HEK293T (cell line): ENCODE data around the gene MAPK12.

Experiments
- ELF4 ChIP-seq: fragments of 450-650 bp; IDR thresholded peaks from 2 replicates; pipeline ENCODE4 v1.6.1; 2017; ENCODE audit warnings: antibody characterized with exemption
- FOXM1 ChIP-seq: fragments of 450-650 bp; IDR thresholded peaks from 2 replicates; pipeline ENCODE4 v1.6.1; 2017; ENCODE audit warnings: mild to moderate bottlenecking, borderline replicate concordance
- HDGF ChIP-seq: fragments of 450-650 bp; IDR thresholded peaks from 2 replicates; pipeline ENCODE4 v1.6.1; 2017; ENCODE audit warnings: antibody characterized with exemption, borderline replicate concordance
- PKNOX1 ChIP-seq: fragments of 450-650 bp; IDR thresholded peaks from 2 replicates; pipeline ENCODE4 v1.6.1; 2016
- SP1 ChIP-seq: fragments of 450-650 bp; IDR thresholded peaks from 2 replicates; pipeline ENCODE4 v1.6.1; 2017

- no peak for TF ChIP-seq ELF4
- no peak for TF ChIP-seq SP1
- no peak for TF ChIP-seq FOXM1
- TF ChIP-seq HDGF: no peak
- TF ChIP-seq PKNOX1: no peak
These were observed 42.3 kb downstream of the MAPK12 start for GRCh38 chr22:50218996-50219727.
